ENCODE results near the gene DNAJC5G.
A peak's percentile ranks its signal among the peaks of the same experiment; 100 is the strongest.
"Not testable (repeated sequence)": the region's sequence is repeated elsewhere in the genome, so short reads cannot be mapped to it uniquely, and the experiment has no call there.

Gene DNAJC5G

DNA sequence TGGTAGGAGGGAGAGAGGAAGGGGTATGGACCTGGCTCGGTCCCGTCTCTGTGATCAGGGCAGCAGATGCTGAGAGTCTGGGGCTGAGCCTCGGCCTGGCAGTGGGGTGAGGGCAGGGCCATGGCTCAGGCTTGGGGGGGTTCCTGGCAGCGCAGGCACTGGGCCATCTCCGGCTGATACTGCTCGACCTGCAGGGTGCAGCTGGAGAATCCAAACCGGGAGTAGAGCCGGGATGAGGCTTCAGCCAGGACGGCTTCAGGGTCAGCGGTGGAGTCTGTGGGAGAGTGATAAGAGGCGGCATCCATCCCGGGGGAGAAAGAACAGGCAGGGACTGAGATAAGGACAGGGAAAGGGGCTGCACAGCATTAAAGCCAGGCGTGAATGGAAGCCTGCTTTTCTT lies 20.0 kb upstream of the DNAJC5G start:
- DNase-seq: no peak

DNA sequence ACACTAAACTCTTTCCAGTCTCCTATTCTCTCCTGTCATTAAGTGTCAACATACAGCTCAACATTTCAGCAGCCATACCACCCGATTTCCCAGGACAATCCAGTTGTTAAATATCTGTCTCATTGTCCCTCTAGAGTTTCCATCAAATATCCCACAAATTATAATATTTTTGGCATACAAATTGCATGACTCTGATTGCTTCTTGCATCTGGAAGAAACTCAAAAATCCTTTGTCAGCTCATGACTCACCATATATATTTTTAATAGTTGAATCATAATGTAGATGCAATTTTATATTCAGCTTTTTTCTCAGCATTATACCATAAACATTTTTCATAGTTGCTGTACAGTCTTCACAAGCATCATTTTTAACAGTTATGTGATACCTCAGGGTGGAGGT lies 19.6 kb upstream of the DNAJC5G start:
- DNase-seq: no peak

DNA sequence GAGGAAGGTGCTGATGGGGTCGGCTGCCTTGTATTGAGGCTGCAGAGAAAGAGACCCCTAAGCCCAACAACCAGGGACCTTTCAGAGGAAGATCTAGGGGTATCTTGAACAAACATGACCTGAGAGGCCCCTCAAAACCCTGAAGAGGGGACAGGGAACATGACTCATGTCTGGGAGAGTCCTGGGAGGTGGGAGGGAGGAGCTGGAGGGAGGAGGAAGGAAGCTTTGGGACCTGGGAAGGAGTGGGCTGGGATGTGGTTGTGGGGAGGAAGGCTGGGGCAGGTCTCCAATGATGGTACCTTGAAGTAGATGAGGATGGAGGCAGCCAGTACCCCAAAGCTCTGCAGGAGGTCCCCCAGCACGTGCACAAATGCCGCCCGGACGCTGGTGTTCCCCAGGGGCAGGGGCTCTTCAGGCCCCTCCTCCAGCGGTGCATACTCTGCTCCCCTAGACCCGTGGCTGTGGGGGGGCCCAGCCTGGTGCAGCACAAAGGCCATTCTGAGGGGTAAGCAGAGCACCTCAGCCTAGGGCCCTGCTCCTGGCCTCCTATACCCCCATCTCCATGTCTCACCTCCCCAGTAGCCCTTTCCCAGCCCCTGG lies 18.3 kb upstream of the DNAJC5G start:
- DNase-seq: no peak

DNA sequence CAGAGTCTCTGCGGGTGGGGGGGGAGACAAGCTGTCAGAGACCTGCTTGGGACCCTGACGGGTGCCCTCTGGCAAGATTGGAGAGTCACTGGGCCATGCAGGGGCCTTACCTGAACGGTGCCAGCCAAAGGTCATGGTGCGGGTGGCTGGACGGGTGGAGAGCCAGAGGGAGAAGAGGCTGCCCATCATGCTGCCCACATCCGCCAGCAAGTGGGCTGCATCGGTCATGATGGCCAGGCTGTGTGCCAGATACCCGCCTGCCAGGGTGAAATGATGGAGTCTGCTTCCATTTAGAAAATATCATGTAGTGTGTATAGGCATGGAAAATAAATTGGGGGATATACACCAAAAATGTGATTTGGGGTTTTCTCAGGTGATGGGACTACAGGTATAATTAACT lies 17.2 kb upstream of the DNAJC5G start:
- no peak for DNase-seq

DNA sequence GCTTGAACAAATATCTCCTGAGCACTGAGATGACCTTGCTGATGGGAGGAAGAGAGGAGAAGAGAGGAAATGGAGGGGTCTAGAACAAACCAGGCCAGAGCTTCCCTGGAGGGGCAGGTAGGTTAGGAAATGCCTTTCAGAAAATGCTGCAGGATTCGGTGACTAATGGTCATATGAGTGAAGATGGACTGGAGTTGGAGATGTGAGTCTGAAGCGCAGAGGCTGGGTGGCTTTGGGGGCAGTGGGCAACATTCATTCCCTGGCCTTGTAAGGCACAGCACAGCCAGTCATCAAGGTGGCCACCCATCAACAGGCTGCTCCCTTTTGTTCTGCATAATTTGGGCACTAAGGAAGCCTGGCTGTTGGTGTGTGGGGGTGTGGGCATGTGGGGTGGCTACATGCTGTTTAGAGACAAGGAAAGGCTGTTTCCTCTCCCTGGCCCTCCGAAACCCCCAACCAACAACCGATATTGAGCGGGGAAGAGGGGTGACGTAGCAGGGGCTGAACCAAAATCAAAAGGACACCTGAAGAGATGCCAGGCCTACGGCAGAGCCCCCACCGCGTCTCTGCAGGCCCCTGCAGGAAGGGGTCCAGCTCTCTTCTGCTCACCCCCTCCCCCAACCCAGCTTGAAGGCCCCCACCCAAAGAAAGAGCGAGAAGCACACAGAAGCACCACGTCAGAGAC lies 13.8 kb upstream of the DNAJC5G start:
- DNase-seq: no peak

DNA sequence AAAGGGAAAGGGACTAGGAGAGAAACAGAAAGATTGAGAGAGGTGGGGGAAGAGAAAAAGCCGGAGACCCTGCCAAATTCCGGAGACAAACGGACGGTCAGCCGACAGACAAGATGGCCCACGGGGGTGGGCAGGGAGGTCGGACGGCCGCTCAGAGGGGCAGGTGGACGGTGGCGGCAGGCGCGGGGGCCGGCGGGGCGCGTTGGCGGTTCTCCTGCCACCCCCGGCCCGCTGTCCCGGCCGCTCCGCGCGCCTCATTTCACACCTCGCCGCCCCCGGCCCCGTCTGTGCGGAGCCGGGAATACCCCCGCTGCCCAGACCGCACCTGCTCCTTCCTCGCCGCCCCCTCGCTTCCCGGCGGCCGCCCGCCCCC lies 13.3 kb upstream of the DNAJC5G start:
- DNase-seq: no peak

DNA sequence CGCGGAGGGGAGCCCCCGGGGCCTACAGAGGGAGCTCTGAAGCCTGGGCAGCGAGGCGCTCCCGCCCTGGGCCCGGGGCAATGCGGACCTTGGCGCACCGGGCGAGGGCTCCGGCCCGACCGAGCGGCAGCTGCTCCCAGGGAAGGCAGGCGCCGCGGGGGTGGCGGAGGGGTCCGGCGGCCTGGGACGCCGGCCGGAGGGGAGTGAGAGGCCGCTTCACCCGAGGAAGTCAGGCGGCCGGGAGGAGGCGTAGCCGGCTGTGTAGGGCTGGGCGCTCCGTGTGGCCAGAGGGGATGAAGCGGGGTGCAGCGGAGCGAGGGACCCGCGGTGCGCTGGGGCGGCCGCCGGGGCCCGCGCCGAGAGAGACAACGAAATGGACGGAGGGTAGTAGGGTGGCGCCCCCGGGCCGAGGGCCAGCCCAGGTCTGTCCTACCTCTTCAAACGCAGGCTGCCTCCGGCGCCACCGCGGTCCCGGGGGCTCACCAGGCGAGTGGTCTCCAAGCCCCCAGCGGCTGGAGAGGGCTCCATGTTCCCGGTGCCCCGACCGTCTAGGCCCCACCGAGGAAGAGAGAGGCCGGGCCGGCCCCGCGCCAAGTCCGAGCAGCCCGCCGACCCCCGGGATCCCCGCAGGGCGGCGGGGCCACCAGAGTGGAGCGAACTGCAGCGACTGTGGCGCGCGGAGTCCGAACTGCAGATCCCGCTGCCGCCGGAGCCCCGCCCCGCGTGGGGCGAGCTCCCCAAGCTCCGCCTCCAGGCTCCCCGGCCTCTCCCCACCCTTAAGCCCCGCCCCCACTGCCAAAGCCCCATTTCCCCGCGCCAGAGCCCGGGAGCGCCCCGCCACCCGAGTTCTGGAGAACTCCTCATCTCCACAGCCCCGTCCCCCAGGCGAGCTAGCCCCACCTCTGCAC lies 12.6 kb upstream of the DNAJC5G start, which contains the start of gene SLC30A3:
SLC30A3 (minus strand) TSS at position 669 of the 908 bp plus-strand sequence; CDS start at position 528, 141 bp downstream.
- DNase-seq: peak; percentile 75 to 76

DNA sequence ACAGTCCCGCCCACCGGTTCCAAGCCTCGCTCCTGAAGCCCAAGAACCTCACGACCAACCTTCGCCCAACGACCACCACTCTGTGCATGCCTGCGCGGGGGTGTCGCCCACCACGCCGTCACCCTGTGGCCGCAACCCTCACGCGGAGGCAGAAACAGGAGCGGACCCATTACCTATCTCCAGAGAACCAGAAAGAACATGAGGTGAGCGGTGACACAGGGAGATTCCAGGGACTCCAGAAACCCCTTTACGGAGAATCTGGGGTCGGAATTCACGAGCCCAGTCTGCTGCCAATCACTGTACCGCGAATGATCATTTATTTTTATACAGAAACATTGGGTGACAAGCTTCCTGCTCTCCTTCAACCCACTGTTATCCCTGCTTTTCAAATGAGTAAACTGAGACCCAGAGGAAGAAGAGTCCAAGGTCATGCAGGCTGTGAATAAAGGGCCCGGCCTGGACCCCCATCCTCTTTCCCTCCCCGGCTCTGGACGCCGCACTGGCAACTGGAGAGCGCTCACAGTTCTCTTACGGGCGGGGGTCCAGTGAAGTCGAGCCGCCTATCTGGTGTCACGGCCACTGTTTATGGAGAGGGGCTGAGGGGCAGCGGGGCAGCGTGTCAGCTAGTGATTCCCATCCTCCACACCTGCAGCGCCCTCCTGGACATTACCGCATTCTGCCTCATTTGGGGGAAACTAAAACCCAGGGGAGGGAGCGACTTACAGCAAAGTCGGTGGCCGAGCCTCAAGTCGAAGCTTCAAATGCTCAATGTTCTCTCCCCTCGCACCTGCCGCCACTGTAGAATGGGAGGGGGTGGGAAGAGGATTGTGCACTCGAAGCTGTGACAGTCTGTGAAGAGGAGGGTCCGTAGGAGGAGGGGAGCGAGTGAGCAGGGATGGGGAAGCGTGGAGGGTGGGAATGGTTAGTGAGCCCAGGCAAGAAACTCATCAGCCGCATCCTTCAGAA lies 11.7 kb upstream of the DNAJC5G start:
- no peak for DNase-seq

DNA sequence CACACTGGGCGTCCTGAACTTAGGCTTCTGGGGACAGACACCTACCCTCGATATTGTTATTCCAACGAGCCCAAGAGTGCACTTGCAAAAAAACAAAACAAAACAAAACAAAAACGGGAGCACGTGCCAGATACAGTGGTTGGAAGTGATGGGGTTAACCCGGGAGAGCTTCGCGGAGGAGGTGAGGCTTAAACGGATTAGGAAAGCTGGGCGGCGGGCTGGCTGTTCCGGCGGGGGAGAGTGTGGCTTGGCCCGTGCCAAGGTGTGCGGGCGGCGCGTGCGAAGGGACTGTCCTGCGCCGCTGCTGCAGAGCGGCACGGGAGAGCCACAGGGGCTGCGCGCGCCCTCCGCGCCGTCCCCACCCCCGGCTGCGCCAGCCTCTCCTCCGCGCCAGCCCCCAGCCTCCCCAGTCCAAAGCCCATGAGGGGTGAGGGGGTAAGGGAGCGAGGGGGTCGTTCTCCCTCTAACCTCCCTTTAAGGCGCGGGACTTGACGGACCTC lies 10.9 kb upstream of the DNAJC5G start:
- DNase-seq: peak in 1 of 2 donors; percentile 16

DNA sequence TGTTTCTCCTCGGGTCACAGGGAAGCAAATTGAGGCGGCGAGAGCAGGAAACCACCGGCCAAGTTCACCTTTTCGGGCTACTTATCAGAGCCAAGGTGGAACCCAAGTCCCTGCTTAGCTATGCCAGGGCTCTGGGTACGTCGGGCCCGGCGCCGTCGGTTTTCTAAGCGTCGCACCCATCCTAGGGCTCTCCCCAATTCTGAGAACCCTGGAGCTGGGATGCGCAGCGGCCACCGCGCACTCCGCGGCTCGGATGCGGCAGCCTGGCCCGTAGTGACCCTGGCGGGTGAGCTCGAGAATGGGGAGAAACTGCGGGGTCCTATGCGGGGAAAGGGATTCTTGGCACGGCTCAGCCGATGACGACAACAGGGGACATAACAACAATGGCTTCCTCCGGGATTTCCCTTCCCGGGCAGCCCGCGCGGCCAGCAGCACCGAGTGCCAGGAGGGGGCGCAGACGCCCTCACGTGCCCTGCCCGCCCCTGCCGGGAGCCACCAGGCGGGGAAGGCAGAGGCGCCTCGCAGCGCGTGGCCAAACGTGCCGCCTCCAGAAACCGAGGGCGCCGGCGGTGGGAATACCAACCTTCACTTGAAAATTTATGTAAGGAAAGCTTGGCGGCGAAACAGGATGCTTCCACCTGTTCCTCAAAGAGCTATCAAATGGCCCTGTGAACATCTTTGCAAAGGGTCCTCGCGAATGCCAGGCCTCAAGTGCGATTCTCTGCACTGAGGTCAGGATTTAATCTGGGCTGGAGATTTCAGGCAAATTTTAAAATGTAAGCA lies 10.3 kb upstream of the DNAJC5G start:
- DNase-seq: peak; percentile 74 to 78

DNA sequence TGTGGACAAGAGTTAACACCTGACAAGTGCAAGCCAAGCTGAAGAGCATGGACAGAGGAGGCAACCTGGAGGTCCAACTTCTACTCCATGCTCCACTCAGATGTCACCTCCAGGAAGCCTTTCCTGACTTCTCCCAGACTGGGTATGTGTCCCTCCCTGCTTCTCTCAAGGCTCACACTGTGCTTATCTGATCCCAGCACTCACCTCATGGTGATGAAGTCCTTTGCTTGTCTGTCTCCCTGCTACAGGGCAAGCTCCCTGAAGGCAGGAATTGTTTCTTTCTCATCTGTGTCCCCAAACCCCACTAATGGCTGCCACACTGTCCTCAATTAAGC lies 9.7 kb upstream of the DNAJC5G start:
- DNase-seq: no peak

DNA sequence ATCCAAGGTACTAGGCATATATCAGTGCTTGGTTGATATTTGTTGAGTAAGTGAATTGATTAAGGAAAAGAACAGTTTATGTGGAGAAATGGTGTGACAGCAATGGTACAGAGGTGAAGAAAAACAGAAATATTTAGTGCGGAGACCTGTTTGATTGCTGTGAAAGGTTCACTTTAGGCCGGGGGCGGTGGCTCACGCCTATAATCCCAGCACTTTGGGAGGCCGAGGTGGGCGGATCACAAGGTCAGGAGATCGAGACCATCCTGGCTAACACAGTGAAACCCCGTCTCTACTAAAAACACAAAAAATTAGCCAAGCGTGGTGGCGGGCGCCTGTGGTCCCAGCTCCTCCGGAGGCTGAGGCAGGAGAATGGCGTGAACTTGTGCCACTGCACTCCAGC lies 6.9 kb upstream of the DNAJC5G start:
- not testable (repeated sequence) for DNase-seq

DNA sequence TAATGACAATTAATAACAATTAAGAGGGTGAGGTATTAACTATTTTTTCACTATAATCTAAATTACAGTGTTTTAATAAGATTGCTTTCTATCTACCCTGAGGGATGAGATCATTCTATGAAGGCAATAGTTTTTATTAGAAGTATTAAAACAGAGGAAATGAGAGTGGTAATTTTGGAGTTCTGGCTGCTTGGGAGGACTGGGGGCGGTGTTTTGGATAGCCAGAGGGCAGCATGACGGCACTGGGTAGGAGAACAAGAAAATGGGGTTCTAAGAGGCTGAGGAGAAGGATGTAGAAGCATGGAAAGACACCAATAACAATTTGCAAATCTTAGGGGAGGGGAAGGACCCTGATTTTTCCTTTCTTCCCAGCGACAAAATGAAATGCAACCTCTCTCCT lies 5.1 kb upstream of the DNAJC5G start:
- DNase-seq: no peak

DNA sequence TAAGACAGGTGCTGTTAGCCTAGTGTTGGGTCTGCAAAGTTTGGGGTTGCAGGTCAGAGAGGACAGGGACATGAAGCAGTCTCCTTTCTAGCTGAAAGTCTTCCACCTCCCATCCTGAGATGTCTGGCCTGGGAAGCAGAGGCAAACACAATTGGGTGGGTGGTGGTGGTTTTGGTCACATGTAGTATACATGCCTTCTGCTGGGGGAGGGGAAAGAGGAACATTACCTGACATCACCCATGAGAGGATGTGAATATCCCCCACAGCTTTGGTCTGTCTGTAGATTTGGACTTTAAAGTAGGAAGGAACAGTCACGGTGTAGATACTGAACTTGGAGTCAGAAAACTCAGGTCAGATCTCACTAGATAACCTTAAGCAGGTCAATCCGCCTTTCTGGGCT lies 4.6 kb upstream of the DNAJC5G start:
- DNase-seq: no peak

DNA sequence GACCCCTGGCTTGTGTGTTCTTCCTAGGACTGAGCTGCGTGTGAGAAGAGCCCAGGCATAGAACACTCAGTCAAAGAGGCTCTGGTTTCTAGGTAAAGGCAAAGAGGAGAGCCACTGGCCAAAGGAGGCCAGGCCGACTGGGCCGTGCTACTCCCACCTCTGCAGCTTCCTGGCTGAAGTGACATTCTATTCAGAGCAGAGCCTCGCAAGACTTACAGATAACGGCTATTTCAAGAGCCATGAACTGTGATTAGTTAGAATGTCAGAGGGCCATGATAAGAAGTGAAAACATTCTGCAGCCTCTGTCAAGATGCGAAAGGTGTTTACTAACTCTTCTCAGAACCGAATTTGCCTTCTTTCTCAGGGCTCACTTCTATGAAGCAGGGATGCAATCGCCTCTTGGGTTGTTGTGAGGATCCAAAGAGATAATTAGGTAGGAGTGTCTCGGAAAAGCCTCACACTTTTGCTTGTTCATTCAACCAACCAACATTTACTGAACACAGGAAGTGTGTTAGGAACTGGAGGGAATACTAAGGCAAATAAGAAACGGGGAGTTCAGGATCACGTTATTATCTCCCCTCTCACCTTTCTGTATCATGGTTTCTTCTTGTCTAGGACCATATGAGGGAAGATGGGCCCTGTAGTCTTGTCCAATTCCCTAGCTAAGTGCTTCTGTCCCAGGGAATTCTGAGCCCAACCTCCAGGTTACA lies 3.4 kb upstream of the DNAJC5G start:
- no peak for DNase-seq

DNA sequence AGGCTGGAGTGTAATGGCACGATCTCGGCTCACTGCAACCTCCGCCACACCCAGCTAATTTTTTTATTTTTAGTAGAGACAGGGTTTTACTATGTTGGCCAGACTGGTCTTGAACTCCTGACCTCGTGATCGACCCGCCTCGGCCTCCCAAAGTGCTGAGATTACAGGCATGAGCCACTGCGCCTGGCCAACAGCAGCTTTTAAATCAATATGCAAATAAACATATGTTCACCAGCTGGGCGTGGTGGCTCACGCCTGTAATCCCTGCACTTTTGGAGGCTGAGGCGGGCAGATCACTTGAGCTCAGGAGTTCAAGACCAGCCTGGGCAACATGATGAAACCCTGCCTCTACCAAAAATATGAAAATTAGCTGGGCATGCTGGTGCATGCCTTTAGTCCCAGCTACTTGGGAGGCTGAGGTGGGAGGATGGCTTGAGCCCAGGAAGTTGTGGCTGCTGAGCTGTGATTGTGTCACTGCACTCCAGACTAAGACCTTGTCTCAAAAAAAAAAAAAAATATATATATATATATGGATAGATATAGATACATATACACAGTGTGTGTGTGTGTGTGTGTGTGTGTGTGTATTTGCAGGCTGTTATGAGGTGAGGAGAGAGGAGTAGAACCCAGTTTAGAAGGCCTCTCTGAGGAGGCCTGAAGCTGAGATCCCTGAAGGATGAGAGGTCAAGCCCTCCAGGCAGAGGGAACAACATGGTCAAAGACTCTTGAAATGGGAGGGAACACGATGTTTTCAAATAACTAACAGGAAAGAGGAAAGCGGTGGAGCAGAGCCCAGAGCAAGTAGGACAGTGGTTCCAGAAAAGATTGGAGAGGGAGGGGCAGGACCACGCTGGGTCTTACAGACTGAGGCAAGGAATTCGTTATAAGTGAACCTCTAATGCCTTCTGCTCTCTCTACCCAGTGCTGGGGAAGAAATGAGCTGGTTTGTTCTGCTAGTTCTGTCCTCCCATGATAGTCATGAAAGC lies 2.4 kb upstream of the DNAJC5G start:
- not testable (repeated sequence) for DNase-seq

DNA sequence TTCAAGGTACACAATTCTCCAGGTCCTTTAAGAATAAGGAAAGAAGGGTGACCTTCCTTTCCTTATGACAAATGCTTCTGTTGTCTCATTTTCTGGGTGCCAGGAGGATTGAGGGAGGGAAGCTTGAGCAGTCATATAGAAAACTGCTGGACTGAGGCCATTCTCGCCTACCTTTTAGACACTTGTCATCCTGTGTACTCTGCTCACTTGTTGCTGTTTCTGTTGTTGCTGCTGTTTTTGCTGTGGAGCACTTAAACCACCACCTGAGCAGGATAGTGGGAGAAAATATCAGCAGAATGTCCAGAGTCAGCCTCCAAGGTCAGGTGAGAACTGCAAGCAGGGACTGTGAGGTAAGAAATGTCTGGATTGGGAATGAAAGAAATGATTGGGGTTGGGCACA lies 2.8 kb downstream of the DNAJC5G start:
- no peak for DNase-seq

DNA sequence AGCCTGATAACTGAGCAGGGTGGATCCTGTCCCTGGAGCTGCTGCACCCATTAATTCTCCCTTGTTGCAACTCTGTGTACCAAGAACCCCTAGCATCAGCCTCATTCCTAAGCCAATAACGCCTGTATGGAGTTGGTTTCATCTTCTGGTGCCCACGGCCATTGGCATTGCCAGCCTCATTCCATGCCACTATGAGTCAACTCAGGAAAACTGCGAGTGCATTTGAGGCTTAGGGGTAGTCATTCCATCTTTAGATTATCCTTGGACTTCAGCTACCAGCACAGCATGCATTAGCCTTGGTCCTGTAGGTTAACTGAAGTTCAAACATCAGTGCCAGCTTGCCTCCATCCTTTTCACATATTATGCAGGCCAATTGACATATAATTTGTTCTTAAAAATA lies 5.6 kb downstream of the DNAJC5G start:
- no peak for DNase-seq

DNA sequence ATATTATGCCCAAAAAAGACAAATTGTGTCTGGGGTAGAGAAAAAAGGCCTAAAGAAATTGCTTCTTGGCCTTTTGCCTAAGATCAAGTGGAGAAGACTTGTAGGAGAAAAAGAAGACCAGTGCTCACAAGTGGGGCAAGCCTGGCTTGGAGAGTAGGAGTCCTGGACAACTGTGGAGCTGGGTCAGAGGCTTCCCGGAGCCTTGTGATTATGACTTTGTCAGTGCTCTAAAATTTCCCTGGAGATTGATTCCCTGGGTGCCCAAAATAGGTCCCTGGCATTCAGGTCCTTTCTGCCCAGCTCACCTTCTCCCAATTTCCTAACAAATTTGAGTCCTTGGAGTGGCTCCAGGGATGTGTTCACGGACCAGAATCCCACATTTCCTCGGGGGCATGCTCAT lies 6.2 kb downstream of the DNAJC5G start:
- no peak for DNase-seq
